ENCODE measurements around the gene DDR2.

The DDR2 gene

DNA sequence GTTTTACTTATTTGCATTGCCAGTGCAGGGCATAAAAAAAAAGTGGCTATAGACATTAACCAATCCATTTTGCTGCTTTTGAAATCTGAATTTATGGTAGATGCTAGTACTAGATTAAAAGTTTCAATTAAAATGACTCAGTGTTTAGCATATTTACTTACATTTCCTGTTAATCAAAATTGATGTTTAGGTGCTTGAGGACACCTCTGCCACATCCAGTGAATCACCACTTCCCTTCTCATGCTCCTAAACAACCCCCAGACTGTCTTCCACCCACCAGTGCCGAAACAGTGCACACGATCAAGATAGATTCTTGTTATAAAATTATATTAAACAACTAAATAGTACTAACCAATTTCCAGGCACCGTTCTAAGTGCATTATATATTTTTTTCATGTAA is 191.0 kb downstream of the DDR2 start:
- DNase-seq (ENCODE audit: low read depth in 1 of 2, low spot score in 1 of 2), result no peak

DNA sequence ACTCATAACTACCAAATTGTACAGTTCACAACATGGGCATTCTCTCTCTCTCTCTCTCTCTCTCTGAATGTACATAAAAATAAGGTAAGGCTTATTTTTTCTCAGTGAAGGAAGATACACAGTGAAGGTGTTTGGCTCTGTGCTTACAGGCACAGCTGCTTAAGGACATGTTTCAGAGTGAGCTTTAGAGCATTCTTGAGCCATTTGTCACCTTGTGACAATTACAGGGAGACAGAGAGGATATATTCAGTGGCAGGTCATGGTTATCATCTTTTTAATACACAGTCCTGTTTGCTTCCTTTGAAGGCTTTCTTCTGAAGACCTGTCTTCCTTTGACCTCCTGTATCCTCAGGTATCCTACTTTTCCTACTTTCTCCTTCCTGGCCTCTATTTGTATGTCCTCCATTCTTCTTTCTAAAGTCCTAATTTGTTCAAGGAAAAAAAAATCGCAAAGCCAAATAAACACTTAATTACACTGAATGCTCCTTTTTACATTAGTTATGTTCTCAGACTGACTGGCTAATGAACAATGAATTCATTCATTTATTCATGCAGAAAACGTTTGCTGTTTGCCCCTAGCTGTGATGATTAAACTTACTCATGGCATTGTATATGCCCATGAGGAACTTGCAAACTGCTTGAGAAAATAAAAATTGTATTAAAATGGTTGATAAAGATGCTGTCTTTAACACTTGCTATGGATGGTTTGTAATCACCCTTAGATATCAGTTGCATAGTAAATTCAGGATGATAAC is 191.7 kb downstream of the DDR2 start:
- no peak for DNase-seq (ENCODE audit: low read depth in 1 of 2, low spot score in 1 of 2)

DNA sequence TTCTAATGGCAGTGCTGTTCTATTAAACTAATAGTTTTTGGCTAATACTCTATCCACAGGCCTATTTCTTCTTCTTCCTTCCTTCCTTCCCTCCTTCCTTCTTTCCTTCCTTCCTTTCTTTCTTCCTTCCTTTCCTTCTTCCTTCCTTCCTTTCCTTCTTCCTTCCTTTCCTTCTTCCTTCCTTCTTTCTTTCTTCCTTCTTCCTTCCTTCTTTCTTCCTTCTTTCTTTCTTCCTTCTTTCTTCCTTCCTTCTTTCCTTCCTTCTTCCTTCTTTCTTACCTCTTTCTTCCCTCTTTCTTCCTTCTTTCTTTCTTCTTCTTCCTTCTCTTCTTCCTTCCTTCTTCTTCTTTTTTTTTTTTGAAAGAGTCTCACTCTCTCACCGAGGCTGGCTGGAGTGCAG is 197.0 kb downstream of the DDR2 start:
- DNase-seq (ENCODE audit: low read depth in 1 of 2, low spot score in 1 of 2), result no peak

DNA sequence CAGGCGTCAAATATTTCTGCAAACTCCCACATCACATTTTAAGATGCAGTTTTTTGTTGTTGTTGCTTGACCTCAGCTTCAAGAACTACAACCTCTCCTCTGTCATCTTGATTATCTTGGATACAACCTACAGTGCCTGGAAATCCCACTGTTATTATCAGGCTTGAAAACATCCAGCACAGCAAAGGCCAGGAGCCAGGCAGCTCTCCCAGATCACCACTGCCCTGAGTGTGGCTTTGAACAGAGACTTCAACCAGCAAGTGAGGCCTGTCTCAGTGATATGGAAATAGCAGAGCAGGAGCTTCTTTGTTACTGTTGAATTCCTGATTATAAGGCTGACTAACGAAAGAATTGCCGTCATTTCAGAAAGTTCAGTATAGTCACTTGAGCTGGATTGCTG is 200.2 kb downstream of the DDR2 start:
- no peak for DNase-seq (ENCODE audit: low read depth in 1 of 2, low spot score in 1 of 2)

DNA sequence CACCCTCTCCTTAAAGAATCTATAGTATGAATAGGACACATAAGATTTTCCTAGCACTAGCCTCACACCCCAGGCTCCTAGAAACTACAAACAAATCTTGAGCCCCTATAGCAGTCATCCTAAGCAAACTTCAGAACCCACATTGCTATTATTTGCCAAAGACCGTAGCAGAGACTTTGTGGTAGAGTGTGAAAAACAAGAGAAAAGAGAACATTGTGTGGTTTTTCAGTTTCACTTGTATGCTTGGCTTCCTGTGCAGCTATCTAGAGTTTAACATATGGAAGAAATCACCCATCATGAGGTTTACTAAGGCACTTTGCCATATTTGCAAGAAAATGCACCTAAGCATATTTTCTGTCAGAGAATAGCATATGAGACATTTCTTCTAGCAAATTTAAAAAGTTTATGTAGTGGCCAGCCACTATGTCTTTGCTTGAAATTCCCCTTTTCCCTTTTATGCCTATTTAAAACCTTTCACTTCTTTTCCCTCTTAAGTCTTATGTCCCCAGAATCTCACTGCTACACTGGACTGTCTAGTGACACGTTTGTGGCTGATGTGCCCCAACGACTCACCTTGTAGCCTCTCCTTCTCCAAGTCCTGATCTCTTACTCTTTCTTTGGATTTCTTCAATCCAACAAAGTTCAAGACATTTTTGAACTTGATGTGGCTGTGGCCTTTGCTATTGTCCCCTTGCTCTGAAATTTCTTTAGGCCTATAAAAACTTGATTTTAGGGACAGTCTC is 203.1 kb downstream of the DDR2 start:
- no peak for DNase-seq (ENCODE audit: low read depth in 1 of 2, low spot score in 1 of 2)
